ENCODE results near the gene GPATCH3.
"Not testable (repeated sequence)": the region's sequence is repeated elsewhere in the genome, so short reads cannot be mapped to it uniquely, and the experiment has no call there.

Gene GPATCH3

GRCh38 chr1:26913389-26913753 lies 13.1 kb upstream of the GPATCH3 start:
- no peak for DNase-seq

GRCh38 chr1:26912147-26912490 lies 11.9 kb upstream of the GPATCH3 start:
- no peak for DNase-seq

- DNase-seq = no peak
Measured at GRCh38 chr1:26911399-26912146, 11.3 kb upstream of the GPATCH3 start.

- DNase-seq = no peak
Measured at GRCh38 chr1:26910343-26911160, 10.3 kb upstream of the GPATCH3 start.

GRCh38 chr1:26909951-26910342 lies 9.7 kb upstream of the GPATCH3 start:
- no peak for DNase-seq

- DNase-seq = no peak
Measured at GRCh38 chr1:26907071-26907917, 7.0 kb upstream of the GPATCH3 start.

GRCh38 chr1:26900815-26901511 lies 696 bp upstream of the GPATCH3 start:
- no peak for DNase-seq

- no peak for DNase-seq
Measured at GRCh38 chr1:26897351-26897750, 2.9 kb downstream of the GPATCH3 start.

- DNase-seq = no peak
Measured at GRCh38 chr1:26894263-26894662, 6.0 kb downstream of the GPATCH3 start.

GRCh38 chr1:26890467-26890796 lies 9.8 kb downstream of the GPATCH3 start:
- DNase-seq = no peak

GRCh38 chr1:26889551-26890466 lies 10.5 kb downstream of the GPATCH3 start, which contains the start of gene GPN2:
GPN2 (minus strand) TSS chr1:26890283; CDS start chr1:26890096, 187 bp downstream.
- DNase-seq = peak; percentile 66

GRCh38 chr1:26888231-26888630 lies 12.0 kb downstream of the GPATCH3 start:
- no peak for DNase-seq

- no peak for DNase-seq
Measured at GRCh38 chr1:26887125-26887524, 13.1 kb downstream of the GPATCH3 start.

- DNase-seq = no peak
Measured at GRCh38 chr1:26882696-26883463, 17.4 kb downstream of the GPATCH3 start.

GRCh38 chr1:26881611-26882010 lies 18.7 kb downstream of the GPATCH3 start:
- DNase-seq = not testable (repeated sequence)

GRCh38 chr1:26879793-26880192 lies 20.5 kb downstream of the GPATCH3 start:
- DNase-seq = no peak

GRCh38 chr1:26877326-26877725 lies 22.9 kb downstream of the GPATCH3 start:
- DNase-seq = no peak

GRCh38 chr1:26874896-26875295 lies 25.4 kb downstream of the GPATCH3 start:
- no peak for DNase-seq

- not testable (repeated sequence) for DNase-seq
Measured at GRCh38 chr1:26873097-26873496, 27.2 kb downstream of the GPATCH3 start.

GRCh38 chr1:26864610-26865480 lies 35.4 kb downstream of the GPATCH3 start:
- peak; percentile 90 for DNase-seq

All from effector CD8-positive, alpha-beta T cell (primary cell).